RKO (cell line): ENCODE measurements around the gene UMPS.

Source experiments
- DNase-seq: peaks from one replicate; pipeline ENCODE4 v3.0.0-alpha.2; 2016; ENCODE audit warnings: low spot score

The UMPS gene

DNA sequence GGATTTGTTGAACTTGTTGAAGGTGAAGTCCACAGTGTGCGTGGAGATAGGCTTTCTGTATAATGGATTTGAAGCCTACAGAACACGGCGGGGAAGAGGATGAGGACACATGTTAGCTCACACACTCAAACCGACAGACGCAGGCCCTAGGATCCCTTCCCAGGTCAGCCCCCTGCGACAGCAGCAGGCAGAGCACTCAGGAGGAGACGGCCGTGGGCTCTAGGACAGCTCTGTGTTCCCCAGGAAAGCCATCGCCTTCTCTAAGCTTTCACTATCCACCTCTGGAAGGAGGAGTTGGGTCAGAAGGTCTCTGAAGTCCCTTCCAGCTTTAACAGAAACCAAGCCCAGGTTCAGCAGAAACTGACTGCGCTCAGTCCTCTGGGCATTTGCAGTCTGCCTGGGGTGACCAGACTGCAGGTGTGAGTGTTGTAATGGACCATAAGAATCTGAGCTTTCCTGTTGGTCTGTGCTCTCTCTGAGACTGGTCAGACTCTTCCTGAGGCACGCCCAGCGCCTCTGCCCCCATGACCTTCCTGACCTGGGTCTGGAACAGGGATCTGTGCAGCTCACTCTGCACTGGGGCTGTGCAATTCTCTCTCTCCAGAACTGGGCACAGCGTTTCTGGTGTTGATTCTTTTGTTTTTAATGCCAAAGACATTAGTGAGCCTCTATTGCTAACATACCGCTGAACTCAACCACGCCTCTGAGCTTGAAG, 33.5 kb downstream of the UMPS start:
- no peak for DNase-seq

DNA sequence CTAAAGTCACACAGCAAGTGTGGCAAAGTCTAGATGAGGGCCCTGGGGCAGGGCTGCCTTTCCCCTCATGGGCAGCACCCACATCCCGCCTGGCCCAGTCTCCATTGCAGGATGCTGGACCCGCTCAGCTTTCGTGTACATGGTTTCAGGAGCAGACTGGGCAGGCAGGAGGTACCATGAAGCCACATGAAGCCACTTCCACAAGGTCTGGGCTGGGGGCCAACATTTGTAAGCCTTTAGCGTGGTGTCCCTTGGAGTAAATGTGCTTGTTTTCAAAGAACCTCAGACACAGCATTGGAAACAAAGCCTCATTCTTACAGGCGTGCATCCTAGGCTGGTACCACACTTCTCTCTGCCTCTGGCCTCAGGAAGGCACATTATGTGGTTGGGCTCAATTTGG, 34.5 kb downstream of the UMPS start:
- DNase-seq = no peak

DNA sequence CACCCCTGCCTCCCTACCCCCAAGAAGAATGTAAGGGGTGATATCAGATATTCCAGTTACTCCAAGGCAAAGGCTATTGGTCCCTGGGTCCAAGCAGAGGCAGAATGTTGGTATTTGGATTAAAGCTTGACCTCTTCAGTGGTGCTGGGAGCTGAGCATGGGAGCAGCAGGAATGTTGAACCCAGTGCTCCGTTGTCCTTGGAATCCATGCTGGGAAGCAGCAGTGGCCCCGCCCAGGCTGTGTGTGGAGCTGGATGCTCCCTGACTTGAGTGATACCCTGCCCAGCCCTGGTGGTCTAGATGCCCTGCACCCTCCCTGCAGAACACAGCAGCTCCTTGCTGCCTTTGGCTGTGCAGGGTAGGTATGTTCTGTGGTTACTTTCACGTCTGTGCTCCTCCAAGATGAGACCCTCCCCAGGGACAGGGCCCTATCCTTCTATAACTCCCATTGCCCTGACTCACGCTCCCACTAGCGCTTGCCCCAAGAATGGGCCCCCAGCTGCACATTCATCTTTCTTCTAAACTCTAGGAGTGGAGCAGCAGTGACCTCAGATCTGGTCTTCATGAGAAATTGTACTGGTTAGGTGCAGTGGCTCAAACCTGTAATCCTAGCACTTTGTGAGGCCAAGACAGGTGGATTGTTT, 35.1 kb downstream of the UMPS start:
- DNase-seq = no peak

DNA sequence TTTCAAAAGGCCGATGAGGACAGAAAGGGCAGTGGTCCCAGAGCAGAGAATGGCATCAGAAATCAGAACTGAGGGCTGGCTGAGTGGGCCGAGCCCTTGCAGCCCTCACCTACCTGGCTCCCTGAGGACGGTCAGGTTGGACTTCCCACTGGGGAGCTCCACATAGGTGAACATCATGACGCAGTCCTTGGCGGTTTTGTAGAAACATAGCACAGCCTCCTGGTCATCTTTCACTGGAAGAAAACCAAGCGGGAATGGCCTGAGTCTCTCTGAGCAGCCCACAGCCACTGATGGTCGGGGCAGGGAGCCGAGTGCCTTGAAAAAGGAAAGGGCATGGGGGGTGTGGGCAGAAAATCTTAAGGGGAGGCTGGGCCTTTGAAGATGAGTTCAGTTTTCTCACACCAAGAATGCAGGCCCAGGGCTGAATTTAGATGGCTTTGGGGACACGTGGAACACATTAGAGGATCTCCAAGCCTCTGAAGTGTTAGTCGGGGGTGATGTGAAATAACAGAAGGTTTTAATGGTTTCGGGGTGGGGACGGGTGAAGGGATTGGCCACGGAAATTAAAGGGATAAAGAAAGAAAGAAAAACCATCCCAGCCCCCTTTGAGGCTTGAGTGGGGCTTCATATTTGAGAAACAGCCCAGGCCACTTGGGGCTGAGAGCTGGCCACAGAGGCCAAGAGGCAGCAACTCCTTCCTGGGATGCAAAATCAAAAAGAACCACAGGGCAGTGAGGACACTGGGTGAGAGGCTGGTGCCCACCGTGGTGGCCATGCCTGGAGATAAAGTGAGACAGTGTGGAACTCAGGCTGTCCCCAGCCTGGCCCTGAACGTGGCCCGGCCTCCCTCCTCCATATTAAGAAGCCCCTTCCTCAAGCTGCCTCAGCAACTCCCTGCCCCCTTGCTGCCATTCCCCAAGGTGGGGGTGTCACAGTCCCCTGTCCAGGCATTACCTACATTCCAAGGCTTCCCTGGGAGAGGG, 36.2 kb downstream of the UMPS start:
- DNase-seq = no peak

DNA sequence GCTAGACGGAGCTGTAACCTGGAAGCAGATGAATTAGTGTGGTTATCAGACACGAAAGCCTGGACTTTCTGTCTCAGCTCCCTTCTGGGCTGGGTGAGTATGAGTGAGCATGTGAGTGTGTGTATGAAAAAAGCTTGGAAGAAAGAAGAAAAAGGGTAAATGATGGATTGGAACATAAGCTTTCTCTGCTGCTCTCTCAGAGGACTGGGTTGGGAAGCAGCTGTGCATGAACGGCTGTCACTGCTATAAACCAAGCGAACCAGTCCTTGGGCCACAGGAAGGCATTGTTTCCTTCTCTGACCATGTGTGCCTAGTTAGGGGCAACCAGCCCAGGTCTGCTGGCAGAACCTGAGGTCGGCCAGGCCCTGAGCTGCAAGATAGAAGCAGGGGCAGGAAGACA, 37.0 kb downstream of the UMPS start:
- no peak for DNase-seq

DNA sequence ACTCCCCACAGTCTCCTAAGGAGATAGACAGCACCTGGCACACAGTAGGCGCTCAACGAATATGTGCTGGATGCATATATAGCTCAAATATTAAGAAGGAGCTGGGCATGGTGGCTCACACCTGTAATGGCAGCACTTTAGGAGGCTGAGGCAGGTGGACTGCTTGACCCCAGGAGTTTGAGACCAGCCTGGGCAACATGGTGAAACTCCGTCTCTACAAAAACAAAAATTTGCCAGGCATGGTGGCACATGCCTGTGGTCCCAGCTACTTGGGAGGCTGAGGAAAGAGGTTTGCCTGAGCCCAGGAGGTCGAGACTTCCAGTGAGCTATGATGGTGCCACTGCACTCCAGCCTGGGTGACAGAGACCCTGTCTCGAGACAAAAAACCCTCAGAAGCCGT, 37.4 kb downstream of the UMPS start:
- DNase-seq = no peak

DNA sequence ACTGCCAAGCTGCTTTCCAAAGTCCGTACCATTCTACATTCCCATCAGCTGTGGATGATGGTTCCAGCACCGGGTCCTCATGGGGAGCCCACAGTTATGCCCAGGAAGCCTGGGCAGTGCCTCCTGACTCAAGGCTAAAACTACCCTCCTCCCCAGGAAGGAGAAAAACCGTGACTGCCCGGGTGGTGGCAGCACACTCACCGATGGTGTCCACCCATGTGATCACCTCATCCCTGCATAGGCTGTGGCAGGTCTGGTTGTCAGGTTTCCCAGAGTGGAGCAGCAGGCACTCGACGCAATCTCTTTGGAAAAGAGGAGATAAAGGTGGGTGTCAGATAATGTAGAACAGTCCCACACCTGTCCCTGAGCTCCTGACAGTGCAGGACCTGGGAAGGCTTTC, 38.6 kb downstream of the UMPS start:
- no peak for DNase-seq

DNA sequence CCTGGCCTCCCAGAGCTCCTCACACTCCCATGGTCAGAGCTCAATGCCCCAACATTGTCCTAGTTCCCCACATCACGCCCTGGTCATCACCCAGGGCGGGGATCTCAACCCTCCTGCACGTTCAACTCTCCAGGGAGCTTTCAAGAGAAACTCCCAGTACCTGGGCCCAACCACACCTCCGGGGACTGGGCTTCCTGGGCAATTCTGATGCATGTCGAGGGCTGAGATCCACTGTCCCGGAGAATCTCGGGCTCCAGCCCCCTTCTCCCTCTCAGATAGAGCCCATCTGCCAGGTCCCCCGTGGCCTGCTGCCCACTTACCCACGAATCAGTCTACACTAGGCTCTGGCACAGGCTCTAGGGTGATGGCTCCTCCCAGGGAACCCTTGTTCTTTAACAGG, 39.2 kb downstream of the UMPS start:
- no peak for DNase-seq

DNA sequence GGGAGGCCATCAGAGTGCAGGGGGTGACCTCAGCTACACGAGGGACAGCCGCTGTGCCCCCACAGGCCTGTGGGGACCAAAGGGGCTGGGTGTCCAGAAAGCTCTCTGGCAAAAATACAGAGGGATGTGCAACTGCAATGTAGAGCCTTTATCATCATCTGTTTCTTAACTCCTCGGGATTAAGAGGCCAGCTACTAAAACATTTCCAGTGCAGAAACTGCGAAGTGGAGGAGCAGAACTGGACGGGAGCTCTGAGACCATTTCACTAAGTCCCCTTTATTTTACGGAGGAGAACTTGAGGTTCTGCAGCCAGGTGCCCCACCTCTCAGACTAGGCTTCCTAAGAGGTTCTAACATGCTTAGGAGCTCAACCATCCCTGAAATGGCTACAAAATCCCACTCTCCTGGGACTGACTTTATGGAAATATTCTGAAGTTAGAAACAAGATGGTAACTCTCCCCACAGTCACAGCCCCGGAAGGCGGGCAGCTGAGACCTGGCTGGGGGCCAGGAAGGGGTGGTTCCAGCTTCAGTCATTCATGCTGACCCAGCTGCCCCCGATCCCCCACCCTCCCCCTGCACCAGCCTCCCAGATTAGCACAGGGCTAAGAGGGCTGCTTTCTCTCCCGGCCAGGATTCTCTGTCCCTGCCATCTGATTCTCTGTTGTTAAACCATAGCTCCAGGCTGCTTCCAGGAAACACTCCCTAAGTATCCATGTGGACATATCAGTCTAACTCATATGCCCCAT, 40.3 kb downstream of the UMPS start:
- DNase-seq = no peak

DNA sequence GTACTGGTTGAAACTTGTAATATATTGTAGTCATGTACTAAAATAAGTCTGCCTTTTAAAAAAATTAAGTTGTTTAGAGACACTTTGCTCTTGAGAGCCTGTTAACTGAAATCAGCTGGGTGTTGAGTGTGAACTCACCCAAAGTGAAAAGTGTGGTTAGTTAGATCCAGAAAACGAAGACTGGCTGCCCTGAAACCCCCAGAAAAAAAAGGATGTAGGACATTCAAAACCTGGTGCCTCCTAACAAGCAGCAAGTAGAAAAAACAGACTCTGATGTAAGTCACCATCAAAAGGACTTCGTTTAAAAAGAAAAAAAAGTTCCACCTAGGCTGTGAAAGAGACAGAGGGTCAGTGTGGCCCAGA, 40.8 kb downstream of the UMPS start:
- DNase-seq = no peak

DNA sequence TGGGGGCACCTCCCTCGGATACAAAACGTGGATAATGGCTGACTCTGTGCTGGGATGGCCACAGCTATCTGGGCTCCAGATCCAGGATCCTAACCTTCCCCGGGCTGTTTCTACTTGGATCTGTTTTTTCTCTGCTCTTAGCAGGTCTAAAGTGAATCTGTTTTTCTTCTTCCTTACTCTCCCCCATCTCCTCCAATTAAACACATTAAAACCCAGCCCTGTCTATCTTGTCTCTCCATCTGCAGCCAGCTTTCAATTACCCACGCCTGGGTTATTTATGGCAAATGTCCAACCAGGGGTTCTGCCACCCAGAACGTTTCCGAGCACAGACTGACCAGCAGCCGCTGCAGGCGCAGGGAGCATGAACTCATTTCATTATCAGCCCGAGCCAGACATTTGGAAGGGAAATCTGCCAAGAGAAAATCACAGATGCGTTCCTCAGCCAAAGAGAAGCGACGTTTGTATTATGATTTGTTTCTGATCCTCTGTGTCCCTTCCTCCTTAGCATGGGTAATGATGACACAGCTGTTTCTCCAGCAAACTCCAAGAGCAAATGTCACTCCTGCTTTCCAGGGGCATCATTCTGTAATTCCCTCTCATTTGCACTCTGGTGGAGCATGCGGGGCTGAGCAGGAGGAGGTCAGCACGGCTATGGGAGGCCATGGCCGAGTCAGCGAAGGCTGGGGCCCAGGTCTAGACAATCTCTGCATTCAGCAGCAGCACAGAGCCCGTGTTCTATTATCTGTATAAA, 42.0 kb downstream of the UMPS start:
- DNase-seq = no peak

DNA sequence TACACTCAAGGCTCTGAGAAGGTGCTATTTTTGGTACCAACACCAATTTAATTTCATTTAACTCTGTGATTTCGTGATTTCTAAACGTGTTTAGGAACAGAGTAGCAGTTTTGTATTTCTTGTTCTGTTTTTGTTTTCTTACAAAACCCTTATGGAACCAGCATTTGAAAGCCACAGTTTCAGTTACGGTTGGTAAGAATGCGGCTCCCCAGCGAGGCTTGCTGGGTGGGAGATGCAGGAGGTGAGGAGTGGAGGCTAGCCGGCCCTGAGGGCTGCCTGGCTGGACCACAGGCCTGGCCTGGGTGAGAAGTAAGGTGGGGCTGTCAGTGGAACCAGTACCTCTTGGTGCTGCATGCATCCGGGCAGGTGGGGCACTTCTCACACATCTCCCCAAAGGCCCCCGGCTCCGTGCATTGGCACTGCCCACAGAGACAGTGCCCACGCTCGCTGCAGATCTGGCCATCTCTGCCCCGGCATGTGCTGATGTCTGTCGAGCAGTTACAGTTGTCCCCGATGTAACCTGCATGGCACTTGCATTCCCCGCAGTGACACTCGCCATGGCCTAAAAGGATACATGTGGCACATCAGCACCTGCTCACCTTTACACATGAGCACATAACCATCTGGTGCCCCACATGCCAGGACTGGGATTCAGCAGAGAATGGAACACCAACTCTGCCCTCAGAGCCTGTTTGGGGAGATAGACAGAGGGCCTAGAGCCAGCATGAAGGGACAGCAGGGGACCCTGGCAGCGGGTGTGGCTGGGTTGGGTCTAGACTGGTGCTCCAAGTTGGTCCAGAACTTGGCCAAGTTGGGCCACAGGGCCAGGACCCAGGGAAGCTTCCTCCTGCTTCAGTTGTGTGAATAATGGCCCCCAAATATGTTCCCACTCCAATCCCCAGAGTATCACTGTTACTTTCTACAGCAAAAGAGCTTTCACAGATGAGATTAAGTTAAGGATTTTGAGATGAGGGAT, 43.4 kb downstream of the UMPS start:
- no peak for DNase-seq

DNA sequence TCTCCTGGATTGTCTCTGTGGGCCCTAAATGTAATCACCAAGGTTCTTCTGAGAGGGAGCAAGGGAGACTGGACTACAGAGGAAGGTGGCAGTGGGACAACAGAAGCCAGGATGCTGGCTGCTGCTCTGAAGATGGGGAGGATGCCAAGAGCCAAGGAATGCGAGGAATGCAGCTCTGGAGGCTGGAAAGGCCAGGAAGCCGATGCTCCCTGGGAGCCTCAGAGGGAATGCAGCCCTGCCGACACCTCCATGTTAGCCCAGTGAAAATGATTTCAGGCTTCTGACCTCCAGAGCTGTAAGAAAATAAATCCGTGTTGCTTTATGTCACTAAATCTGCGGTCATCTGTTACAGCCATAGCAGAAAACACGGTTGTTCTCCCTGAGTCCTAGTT, 44.1 kb downstream of the UMPS start:
- no peak for DNase-seq

DNA sequence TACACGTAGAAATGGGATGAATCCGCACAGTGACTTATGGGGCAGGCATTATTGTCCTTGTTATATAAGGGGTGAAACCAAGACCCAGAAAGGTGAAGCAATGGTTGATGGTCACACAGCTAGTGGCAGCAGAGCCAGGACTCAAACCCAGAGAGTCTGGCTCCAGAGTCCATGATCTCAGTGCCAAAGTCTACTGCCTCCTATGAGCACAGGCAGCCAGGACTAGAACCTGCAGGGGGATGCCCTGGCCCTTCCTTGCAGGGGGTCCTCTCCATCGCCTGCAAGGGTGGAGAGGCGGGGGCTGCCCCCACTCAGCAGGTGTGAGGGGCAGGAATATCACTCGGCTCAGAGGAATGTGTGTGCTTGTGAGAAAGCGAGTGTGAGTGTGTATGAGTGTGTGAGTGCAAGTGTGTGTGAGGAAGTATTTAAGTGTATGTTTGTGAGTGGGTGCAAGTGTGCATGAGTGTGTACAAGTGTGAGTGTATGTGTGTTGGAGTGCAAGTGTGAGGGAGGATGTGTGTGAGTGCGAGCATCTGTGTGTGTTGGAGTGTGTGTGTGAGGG, 44.7 kb downstream of the UMPS start:
- no peak for DNase-seq

DNA sequence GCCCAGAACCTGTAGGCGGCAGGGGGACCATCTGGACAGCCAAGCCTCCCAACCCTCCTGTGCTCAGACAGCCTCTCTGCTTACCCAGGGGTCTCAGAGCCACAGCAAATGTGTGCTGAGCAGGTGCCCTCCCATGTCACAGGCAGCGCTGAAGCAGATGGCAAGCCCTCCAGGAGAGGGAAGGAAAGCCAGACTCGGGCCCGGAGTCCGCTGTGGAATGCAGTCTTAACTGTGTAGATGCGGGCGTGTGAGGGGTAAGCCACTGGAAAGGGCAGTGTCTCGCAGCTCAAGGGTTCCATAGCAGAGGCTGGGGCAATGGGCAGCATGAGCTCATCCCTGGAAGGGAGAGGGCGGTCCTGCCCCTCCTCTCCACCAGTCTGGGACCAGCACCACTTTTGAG, 45.6 kb downstream of the UMPS start:
- DNase-seq = no peak

DNA sequence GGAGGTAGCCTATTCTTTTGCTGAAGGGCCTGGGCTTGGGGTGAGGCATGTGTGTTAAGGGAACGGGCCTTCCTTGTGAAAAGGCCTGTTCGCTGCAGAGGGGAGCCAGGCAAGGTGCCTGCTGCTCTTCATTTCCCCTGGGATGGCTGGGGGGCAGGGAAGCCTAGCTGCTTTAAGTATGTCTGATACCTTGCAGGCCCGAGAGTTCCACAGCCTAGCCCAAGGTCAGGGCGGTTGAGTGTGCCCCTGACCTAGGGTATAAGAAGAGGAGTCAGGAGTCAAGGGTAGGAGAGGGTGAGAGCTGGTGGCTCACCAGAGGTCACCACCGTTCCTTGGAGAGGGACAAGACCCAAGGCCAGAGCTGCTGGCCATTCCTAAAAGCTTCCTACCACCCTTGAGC, 46.6 kb downstream of the UMPS start:
- no peak for DNase-seq

DNA sequence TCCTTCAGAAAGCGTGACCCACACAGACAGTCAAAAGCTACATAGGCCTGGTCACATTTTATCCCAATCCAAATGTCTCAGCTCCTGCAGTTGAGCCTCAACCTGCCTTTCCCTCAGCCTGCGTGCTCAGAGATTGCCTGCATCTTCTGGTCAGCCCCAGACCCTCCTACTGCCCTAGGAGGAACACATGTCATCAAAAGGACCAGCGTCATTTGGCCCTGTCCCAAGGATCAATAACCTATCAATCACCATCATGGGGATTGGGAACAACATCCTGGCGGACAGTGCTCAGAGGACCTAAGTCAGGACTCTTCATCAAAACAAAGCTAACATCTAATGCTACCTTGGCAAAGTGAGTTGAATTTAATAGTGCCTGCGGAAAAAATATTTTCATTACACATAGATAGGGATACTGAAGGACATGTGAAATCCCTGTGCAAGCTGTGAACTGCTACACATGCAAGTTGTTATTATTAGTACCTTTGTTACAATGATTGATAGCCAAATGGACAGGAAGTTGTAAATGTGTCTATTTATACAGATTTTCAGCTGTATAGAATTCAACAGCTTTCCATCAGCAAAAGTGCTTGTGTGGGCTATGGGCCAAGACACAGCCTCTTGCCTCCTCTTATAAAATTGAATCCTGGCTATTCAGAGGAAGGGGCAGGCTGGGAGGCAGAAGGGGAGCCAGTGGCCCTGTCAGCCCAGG, 47.7 kb downstream of the UMPS start:
- DNase-seq = no peak

DNA sequence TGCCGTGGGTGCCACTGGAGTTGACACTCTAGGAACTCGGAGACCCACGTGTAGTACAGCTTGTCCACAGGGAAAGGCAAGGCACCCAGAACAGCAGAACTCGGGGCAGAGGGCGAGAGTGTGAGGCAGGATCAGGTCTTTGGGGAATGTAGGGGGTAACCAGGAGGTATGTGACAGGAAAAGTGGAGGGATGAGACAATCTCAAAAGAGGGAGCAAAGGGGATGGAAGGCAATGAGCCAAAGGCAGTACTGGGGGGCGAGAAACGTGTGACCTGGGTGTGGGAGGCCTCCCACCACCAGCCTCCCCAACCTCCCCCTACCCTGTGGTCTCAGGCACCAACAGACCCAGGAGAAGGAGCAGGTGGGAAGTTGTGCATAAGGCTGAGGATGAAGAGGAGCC, 48.9 kb downstream of the UMPS start:
- DNase-seq = no peak

DNA sequence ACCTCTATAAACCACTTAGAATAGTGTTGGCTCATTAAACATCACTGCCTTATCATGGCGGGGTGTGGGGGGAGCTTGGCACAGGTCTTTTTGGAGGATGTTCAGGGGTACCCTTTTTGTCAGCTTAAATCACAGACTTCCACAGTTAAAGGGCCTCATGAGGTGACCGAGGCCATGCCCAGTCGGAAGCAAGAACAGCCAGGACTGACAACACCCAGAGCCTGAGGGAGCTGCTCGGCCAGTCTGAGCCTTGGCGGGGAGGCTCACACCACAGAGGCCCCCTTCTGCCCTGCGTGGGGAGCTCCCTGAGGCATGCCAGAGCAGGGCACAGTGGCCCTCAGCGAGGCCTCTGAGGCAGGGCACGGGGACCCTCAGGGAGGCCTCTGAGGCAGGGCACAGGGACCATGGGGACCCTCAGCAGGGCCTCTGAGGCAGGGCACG, 49.5 kb downstream of the UMPS start:
- no peak for DNase-seq
